Stomach (tissue), 4 donors: ENCODE results near the gene TTC7B.

ENCODE experiments used
- CTCF ChIP-seq, 7 experiments: fragments of 450-650 bp in 4 of 7; fragments of 200-600 bp in 3 of 7; sonication (generic) in 3 of 7; IDR thresholded peaks; one replicate each; pipeline ENCODE4 v1.5.1; 2016 to 2019; ENCODE audit warnings: antibody characterized with exemption in 7 of 7, control low read depth in 2 of 7, mild to moderate bottlenecking in 1 of 7
- EP300 ChIP-seq: sonication (generic); formaldehyde crosslinking; IDR thresholded peaks from one replicate; pipeline ENCODE4 v1.6.1; 2017; ENCODE audit warnings: antibody characterized with exemption
- POLR2A ChIP-seq, 4 donors: fragments of 450-650 bp; IDR thresholded peaks; one replicate each; pipeline ENCODE4 v1.6.1; 2016; ENCODE audit warnings: antibody characterized with exemption in 4 of 4, control low read depth in 2 of 4, mild to moderate bottlenecking in 1 of 4, moderate library complexity in 1 of 4
- POLR2AphosphoS5 ChIP-seq, 3 donors: sonication (generic); formaldehyde crosslinking; IDR thresholded peaks; one replicate each; pipeline ENCODE4 v1.6.1; 2016; ENCODE audit warnings: antibody characterized with exemption in 3 of 3

GRCh38 chr14:90570461-90570860 lies 245.8 kb downstream of the TTC7B start:
- TF ChIP-seq CTCF (IDR thresholded peaks at IDR 0.05) (no peak), POLR2A (IDR thresholded peaks at IDR 0.05) (no peak), EP300 (no peak), POLR2AphosphoS5 (IDR thresholded peaks at IDR 0.05) (no peak)
